HG03139 (cell line): ENCODE measurements around the gene HSDL2.
"Not testable (repeated sequence)": the region's sequence is repeated elsewhere in the genome, so short reads cannot be mapped to it uniquely, and the experiment has no call there.

Source experiments
- ATAC-seq: cut with Tn5 transposase; IDR thresholded peaks from one replicate; pipeline ENCODE4 v1.9.1; 2021; ENCODE audit not compliant: unreplicated experiment

The HSDL2 gene

GRCh38 chr9:112365257-112365656, 14.7 kb upstream of the HSDL2 start:
- ATAC-seq: not testable (repeated sequence)

GRCh38 chr9:112366591-112366990, 13.3 kb upstream of the HSDL2 start:
- ATAC-seq: no peak

- ATAC-seq: no peak
Observed at GRCh38 chr9:112367465-112367864, 12.4 kb upstream of the HSDL2 start.

GRCh38 chr9:112369817-112370216, 10.1 kb upstream of the HSDL2 start:
- ATAC-seq: no peak

- no peak for ATAC-seq
Observed at GRCh38 chr9:112371060-112371459, 8.8 kb upstream of the HSDL2 start.

GRCh38 chr9:112373666-112374065, 6.2 kb upstream of the HSDL2 start:
- not testable (repeated sequence) for ATAC-seq

- ATAC-seq: not testable (repeated sequence)
Observed at GRCh38 chr9:112374232-112374631, 5.7 kb upstream of the HSDL2 start.

GRCh38 chr9:112375361-112375760, 4.5 kb upstream of the HSDL2 start:
- ATAC-seq: no peak

- no peak for ATAC-seq
Observed at GRCh38 chr9:112377087-112377486, 2.8 kb upstream of the HSDL2 start.

GRCh38 chr9:112377684-112378327, 2.1 kb upstream of the HSDL2 start:
- no peak for ATAC-seq

GRCh38 chr9:112378328-112379176, 1.4 kb upstream of the HSDL2 start:
- ATAC-seq: no peak

- ATAC-seq: peak; percentile 85
Observed at GRCh38 chr9:112379177-112380101, 469 bp upstream of the HSDL2 start.

- ATAC-seq: no peak
Observed at GRCh38 chr9:112380825-112381221, 915 bp downstream of the HSDL2 start.

- ATAC-seq: no peak
Observed at GRCh38 chr9:112382066-112382465, 2.2 kb downstream of the HSDL2 start.

- no peak for ATAC-seq
Observed at GRCh38 chr9:112382501-112383364, 2.8 kb downstream of the HSDL2 start.

- ATAC-seq: no peak
Observed at GRCh38 chr9:112384219-112384618, 4.3 kb downstream of the HSDL2 start.

- no peak for ATAC-seq
Observed at GRCh38 chr9:112384690-112385089, 4.8 kb downstream of the HSDL2 start.

GRCh38 chr9:112387115-112387514, 7.2 kb downstream of the HSDL2 start:
- ATAC-seq: no peak

- not testable (repeated sequence) for ATAC-seq
Observed at GRCh38 chr9:112389897-112390296, 10.0 kb downstream of the HSDL2 start.

GRCh38 chr9:112391936-112392560, 12.1 kb downstream of the HSDL2 start:
- ATAC-seq: not testable (repeated sequence)
